Keratinocyte (primary cell): ENCODE measurements around the gene SEMA7A. TPM values are rescaled to one million over a fixed set of nuclear protein-coding genes. Genes with fewer than 3 reads are reported as not detected.

Experiments used
- DNase-seq: peaks from one replicate; pipeline ENCODE4 v3.0.0-alpha.2; 2011; ENCODE audit warnings: low read depth, missing footprints, low spot score
- FAIRE-seq: peaks from 2 replicates; lab custom pipeline; 2011; peaks lifted over from hg19 to GRCh38; lab: Jason Lieb, UNC
- H2AFZ ChIP-seq: 2 replicates; pipeline ENCODE4 v1.6.0; 2012; ENCODE audit warnings: low read length, control low read depth, inconsistent platforms; ENCODE audit not compliant: control insufficient read depth
- H3K27ac ChIP-seq: 2 replicates; pipeline ENCODE4 v1.5.1; 2011; ENCODE audit warnings: low read length; ENCODE audit not compliant: control insufficient read depth, insufficient read depth
- H3K27me3 ChIP-seq: 3 replicates; pipeline ENCODE4 v1.6.0; 2011; ENCODE audit warnings: low read length; ENCODE audit not compliant: control insufficient read depth, insufficient read depth; ENCODE audit errors: extremely low read depth
- H3K36me3 ChIP-seq, 2 experiments: 2 replicates in 1 of 2; 3 replicates in 1 of 2; pipeline ENCODE4 v1.5.1; 2011; ENCODE audit warnings: low read length in 2 of 2, mild to moderate bottlenecking in 1 of 2; ENCODE audit not compliant: control insufficient read depth in 2 of 2, insufficient read depth in 2 of 2; ENCODE audit errors: extremely low read depth in 1 of 2
- H3K4me1 ChIP-seq: 3 replicates; pipeline ENCODE4 v1.5.1; 2011; ENCODE audit warnings: low read length; ENCODE audit not compliant: control insufficient read depth, insufficient read depth; ENCODE audit errors: extremely low read depth
- H3K4me2 ChIP-seq: 3 replicates; pipeline ENCODE4 v1.6.0; 2011; ENCODE audit warnings: low read depth, low read length; ENCODE audit not compliant: control insufficient read depth, insufficient read depth; ENCODE audit errors: extremely low read depth
- H3K4me3 ChIP-seq, 3 experiments: fragments of 200-600 bp in 1 of 3; sonication (generic) in 1 of 3; 2 replicates in 2 of 3; 3 replicates in 1 of 3; pipeline ENCODE4 v1.5.1; 2011 to 2016; ENCODE audit warnings: low read length in 3 of 3, mild to moderate bottlenecking in 3 of 3, control low read depth in 2 of 3, inconsistent platforms in 1 of 3, low read depth in 1 of 3, mixed read lengths in 1 of 3, mixed run types in 1 of 3, moderate library complexity in 1 of 3; ENCODE audit not compliant: control insufficient read depth in 2 of 3, insufficient read depth in 2 of 3; ENCODE audit errors: extremely low read depth in 1 of 3
- H3K79me2 ChIP-seq: 2 replicates; pipeline ENCODE4 v1.6.0; 2012; ENCODE audit warnings: low read length; ENCODE audit not compliant: control insufficient read depth, insufficient read depth
- H3K9ac ChIP-seq: 3 replicates; pipeline ENCODE4 v1.6.0; 2011; ENCODE audit warnings: low read length; ENCODE audit not compliant: control insufficient read depth, insufficient read depth; ENCODE audit errors: extremely low read depth
- H3K9me1 ChIP-seq: 3 replicates; pipeline ENCODE4 v1.6.0; 2011; ENCODE audit warnings: low read length; ENCODE audit not compliant: control insufficient read depth, insufficient read depth; ENCODE audit errors: extremely low read depth
- H3K9me3 ChIP-seq: 2 replicates; pipeline ENCODE4 v1.5.1; 2012; ENCODE audit warnings: low read depth, low read length; ENCODE audit not compliant: control insufficient read depth
- H4K20me1 ChIP-seq: 3 replicates; pipeline ENCODE4 v1.6.0; 2011; ENCODE audit warnings: low read length; ENCODE audit not compliant: control insufficient read depth, insufficient read depth; ENCODE audit errors: extremely low read depth
- CTCF ChIP-seq, 3 experiments: IDR thresholded peaks in 1 of 3; conservative IDR thresholded peaks in 1 of 3; optimal IDR thresholded peaks in 1 of 3; 2 replicates in 2 of 3; 3 replicates in 1 of 3; pipeline versions ENCODE3 to v1.5.1; 2011; ENCODE audit warnings: low read length in 3 of 3, mild to moderate bottlenecking in 3 of 3, moderate library complexity in 2 of 3, control low read depth in 1 of 3, inconsistent platforms in 1 of 3; ENCODE audit not compliant: insufficient read depth in 2 of 3; ENCODE audit errors: extremely low read depth in 1 of 3
- EZH2 ChIP-seq: IDR thresholded peaks from one replicate; pipeline ENCODE4 v1.6.1; 2012; ENCODE audit warnings: inconsistent platforms, mild to moderate bottlenecking, low read length, moderate library complexity
- dilution Hi-C: fragments of 300-500 bp; cut with MboI; formaldehyde crosslinking; loops from one replicate; pipeline ENCODE4 v1.7.0; 2020; ENCODE audit warnings: low sequenced_read_pairs; ENCODE audit not compliant: extremely low pct_ligation_motif_present
- polyA plus RNA-seq, 5 experiments: library from polyadenylated mRNA; depleted of rRNA in 3 of 5; stranded (reverse) in 3 of 5; stranded (forward) in 1 of 5; unstranded in 1 of 5; fragments of >200 nt; gene quantifications; 1 replicate in 1 of 5; 2 replicates in 3 of 5; 3 replicates in 1 of 5; pipeline versions ENCODE4 v1.2.1 to v1.2.3, GENCODE V29; 2011 to 2012; ENCODE audit warnings: missing spikeins in 2 of 5, low read depth in 1 of 5, low replicate concordance in 1 of 5

Gene SEMA7A
- polyA plus RNA-seq, 1 donor (not counting 4 experiments of a cell fraction or from before 2014, with no cell fraction given) = 8.0 TPM

- H3K9me3 ChIP-seq = no peaks in the 10 kb centered on the region
- H3K4me2 ChIP-seq = no peak overlapping the region
- H3K9me1 ChIP-seq = no peaks in the 10 kb centered on the region
- H3K9ac ChIP-seq = no peak overlapping the region
- no peaks in the 10 kb centered on the region for H3K27me3 ChIP-seq
- H3K27ac ChIP-seq = peak overlapping the region; percentile 96
- no peak overlapping the region for H3K4me3 ChIP-seq
- dilution Hi-C loops = no loop called here
- DNase-seq (no peak), FAIRE-seq (no peak)
- no peak overlapping the region for H2AFZ ChIP-seq
- H3K79me2 ChIP-seq = no peaks in the 10 kb centered on the region
- no peaks in the 10 kb centered on the region for H4K20me1 ChIP-seq
- TF ChIP-seq EZH2 (no peak), CTCF (optimal IDR thresholded peaks at IDR 0.05 in 1 of 3, IDR thresholded peaks at IDR 0.05 in 1 of 3, conservative IDR thresholded peaks at IDR 0.05 in 1 of 3; ENCODE audit: extremely low read depth in 1 of 3, insufficient read depth in 2 of 3, low read length in 3 of 3) (no peak)
- no peaks in the 10 kb centered on the region for H3K36me3 ChIP-seq
- peaks cover 63% of the 10 kb centered on the region for H3K4me1 ChIP-seq
Observed at GRCh38 chr15:74381190-74381453, 52.6 kb downstream of the SEMA7A start.

GRCh38 chr15:74380361-74381189 is 53.2 kb downstream of the SEMA7A start:
- Histone ChIP-seq H4K20me1 (no peaks in the 10 kb centered on the region), H3K9me3 (no peaks in the 10 kb centered on the region), H3K4me2 (no peak overlapping the region), H3K9ac (no peak overlapping the region), H3K4me1 (peaks cover 57% of the 10 kb centered on the region), H3K36me3 (no peaks in the 10 kb centered on the region), H3K9me1 (no peaks in the 10 kb centered on the region), H3K27me3 (no peaks in the 10 kb centered on the region), H3K79me2 (no peaks in the 10 kb centered on the region), H3K4me3 (no peak overlapping the region), H2AFZ (no peak overlapping the region), H3K27ac (no peak overlapping the region)
- dilution Hi-C loops = no loop called here
- no peak for TF ChIP-seq CTCF (optimal IDR thresholded peaks at IDR 0.05 in 1 of 3, IDR thresholded peaks at IDR 0.05 in 1 of 3, conservative IDR thresholded peaks at IDR 0.05 in 1 of 3; ENCODE audit: extremely low read depth in 1 of 3, insufficient read depth in 2 of 3, low read length in 3 of 3)
- no peak for TF ChIP-seq EZH2
- FAIRE-seq (no peak), DNase-seq (no peak)
